A673 (cell line): ENCODE data around the gene CPM. TPM values are rescaled to one million over a fixed set of nuclear protein-coding genes. Genes with fewer than 3 reads are reported as not detected.

Source experiments
- BruUV-seq: library from RNA; stranded (reverse); fragments of 400-500 nt; replicated peaks from 2 replicates; lab custom pipeline; 2021; lab: Mats Ljungman, UMichigan
- CTCF ChIA-PET: fragments of 300-600 bp; sonication (Branson Sonifier 250); formaldehyde crosslinking; loops from one replicate; lab custom pipeline; 2022; ENCODE audit warnings: antibody characterized with exemption; lab: Charles Lee
- POLR2A ChIA-PET: fragments of 300-600 bp; sonication (Branson Sonifier 250); formaldehyde crosslinking; loops from one replicate; lab custom pipeline; 2022; ENCODE audit warnings: antibody characterized with exemption; ENCODE audit not compliant: low non-redundant PET; lab: Charles Lee
- DNase-seq: peaks from one replicate; pipeline ENCODE4 v3.0.0-alpha.2; 2015; ENCODE audit warnings: low spot score
- H3K27ac ChIP-seq: fragments of 200-600 bp; sonication (generic); 2 replicates; pipeline ENCODE4 v1.5.1; 2016; ENCODE audit warnings: mixed run types, low read depth, mild to moderate bottlenecking, mixed read lengths, antibody characterized with exemption, low read length; ENCODE audit not compliant: poor library complexity, severe bottlenecking
- H3K27me3 ChIP-seq: fragments of 200-600 bp; sonication (generic); replicated peaks from 2 replicates; pipeline ENCODE4 v1.6.1; 2017; ENCODE audit warnings: mixed run types, low read depth, mild to moderate bottlenecking, mixed read lengths, antibody characterized with exemption, low read length; ENCODE audit not compliant: insufficient read depth, poor library complexity
- H3K36me3 ChIP-seq: fragments of 200-600 bp; sonication (generic); 2 replicates; pipeline ENCODE4 v1.6.1; 2016; ENCODE audit warnings: mixed run types, mild to moderate bottlenecking, mixed read lengths, antibody characterized with exemption, low read length; ENCODE audit not compliant: insufficient read depth, poor library complexity, severe bottlenecking
- H3K4me1 ChIP-seq: fragments of 200-600 bp; sonication (generic); 2 replicates; pipeline ENCODE4 v1.6.1; 2017; ENCODE audit warnings: mixed run types, mild to moderate bottlenecking, mixed read lengths, antibody characterized with exemption, low read length; ENCODE audit not compliant: insufficient read depth, poor library complexity, severe bottlenecking
- H3K4me3 ChIP-seq: fragments of 200-600 bp; sonication (generic); 2 replicates; pipeline ENCODE4 v1.5.1; 2016; ENCODE audit warnings: low read depth, mixed run types, mild to moderate bottlenecking, mixed read lengths, low read length; ENCODE audit not compliant: poor library complexity, severe bottlenecking
- H3K9me3 ChIP-seq: fragments of 200-600 bp; sonication (generic); 2 replicates; pipeline ENCODE4 v1.6.1; 2016; ENCODE audit warnings: mixed run types, low read depth, mild to moderate bottlenecking, mixed read lengths, antibody characterized with exemption, low read length; ENCODE audit not compliant: poor library complexity, severe bottlenecking
- EZH2 ChIP-seq: fragments of 200-600 bp; sonication (generic); IDR thresholded peaks from 2 replicates; pipeline ENCODE4 v1.6.1; 2017; ENCODE audit warnings: borderline replicate concordance, low read depth, mild to moderate bottlenecking, mixed read lengths, antibody characterized with exemption, low read length; ENCODE audit not compliant: poor library complexity, severe bottlenecking
- intact Hi-C: fragments of 100-400 bp; cut with micrococcal nuclease; formaldehyde crosslinking; loops from one replicate; pipeline ENCODE4 v1.10.0; 2022; ENCODE audit not compliant: unreplicated experiment
- total RNA-seq: library from RNA; stranded (reverse); gene quantifications from 2 replicates; pipeline ENCODE4 v1.2.3, GENCODE V29; 2021
- TF ChIP-seq, protein P1 (sequence below): fragments of 300-800, 200-600 bp; sonication (generic); conservative IDR thresholded peaks from 2 replicates; pipeline ENCODE4 v1.5.1; 2017; ENCODE audit warnings: low read depth, mild to moderate bottlenecking, antibody characterized with exemption, low read length, moderate library complexity, mixed read lengths

The CPM gene
- total RNA-seq, 1 experiment from 2014 or later = 0.84 TPM

DNA sequence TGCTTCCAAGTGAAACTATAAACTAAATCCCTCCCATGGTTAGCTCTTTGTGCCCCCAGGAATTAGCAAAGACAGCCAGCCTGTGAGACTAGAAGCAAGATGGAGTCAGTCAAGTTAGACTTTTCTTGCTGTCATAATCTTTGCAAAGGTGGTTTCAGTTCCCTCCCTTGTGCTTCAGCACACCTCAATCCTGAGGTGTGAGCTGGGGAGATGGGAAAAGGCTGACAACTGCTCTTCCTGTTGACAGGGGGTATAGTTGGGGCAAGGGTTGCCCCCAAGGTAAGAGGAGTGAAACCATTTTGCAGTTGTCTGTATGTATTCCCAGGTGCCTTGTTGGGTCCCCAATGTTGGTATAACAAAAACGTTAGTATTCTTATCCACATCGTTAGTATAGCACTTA is 12.3 kb upstream of the CPM start:
- Histone ChIP-seq H3K4me1 (no peaks in the 10 kb centered on the region), H3K9me3 (no peaks in the 10 kb centered on the region), H3K27ac (no peak overlapping the region), H3K36me3 (no peaks in the 10 kb centered on the region), H3K4me3 (no peak overlapping the region), H3K27me3 (no peaks in the 10 kb centered on the region)
- BruUV-seq = no TSS peak
- ChIA-PET CTCF (no interaction called here), POLR2A (no interaction called here)
- no peak for DNase-seq
- TF ChIP-seq EZH2 = no peak
- TF ChIP-seq, protein P1, sequence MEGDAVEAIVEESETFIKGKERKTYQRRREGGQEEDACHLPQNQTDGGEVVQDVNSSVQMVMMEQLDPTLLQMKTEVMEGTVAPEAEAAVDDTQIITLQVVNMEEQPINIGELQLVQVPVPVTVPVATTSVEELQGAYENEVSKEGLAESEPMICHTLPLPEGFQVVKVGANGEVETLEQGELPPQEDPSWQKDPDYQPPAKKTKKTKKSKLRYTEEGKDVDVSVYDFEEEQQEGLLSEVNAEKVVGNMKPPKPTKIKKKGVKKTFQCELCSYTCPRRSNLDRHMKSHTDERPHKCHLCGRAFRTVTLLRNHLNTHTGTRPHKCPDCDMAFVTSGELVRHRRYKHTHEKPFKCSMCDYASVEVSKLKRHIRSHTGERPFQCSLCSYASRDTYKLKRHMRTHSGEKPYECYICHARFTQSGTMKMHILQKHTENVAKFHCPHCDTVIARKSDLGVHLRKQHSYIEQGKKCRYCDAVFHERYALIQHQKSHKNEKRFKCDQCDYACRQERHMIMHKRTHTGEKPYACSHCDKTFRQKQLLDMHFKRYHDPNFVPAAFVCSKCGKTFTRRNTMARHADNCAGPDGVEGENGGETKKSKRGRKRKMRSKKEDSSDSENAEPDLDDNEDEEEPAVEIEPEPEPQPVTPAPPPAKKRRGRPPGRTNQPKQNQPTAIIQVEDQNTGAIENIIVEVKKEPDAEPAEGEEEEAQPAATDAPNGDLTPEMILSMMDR = no peak
- intact Hi-C loops = no loop called here

DNA sequence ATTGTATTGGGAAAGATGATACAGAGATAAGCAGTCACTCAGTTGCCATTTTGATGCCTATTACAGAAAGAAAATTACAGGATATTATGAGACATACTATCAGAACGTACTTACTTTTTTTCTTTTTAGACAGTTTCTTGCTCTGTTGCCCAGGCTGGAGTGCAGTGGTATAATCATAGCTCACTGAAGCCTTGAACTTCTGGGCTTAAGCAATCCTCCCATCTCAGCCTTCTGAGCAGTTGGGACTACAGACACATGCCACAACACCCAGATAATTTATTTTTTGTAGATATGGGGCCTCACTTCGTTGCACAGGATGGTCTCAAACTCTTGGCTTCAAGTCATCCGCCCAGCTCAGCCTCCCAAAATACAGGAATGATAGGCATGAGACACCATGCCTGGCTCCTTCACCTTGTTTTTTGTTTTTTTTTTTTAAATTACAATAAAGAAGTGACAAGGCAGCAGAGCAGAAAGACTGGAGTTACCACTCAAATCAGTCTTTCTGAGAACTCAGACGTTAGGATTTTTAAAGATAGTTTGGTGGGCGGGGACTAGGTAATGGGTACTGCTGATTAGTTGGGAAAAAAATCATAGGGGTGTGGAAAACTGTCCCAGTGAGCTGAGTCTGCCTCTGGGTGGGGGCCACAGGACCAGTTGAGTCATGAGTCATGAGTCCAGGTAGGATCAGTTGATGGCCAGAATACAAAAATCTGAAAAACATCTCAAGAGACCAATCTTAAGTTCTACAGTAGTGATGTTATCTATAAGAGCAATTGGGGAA is 11.5 kb upstream of the CPM start:
- no peaks in the 10 kb centered on the region for H3K4me1 ChIP-seq
- POLR2A ChIA-PET = no interaction called here
- DNase-seq = no peak
- intact Hi-C loops = no loop called here
- no peak overlapping the region for H3K27ac ChIP-seq
- no TSS peak for BruUV-seq
- no peaks in the 10 kb centered on the region for H3K27me3 ChIP-seq
- H3K36me3 ChIP-seq = no peaks in the 10 kb centered on the region
- H3K9me3 ChIP-seq = no peaks in the 10 kb centered on the region
- no peak overlapping the region for H3K4me3 ChIP-seq
- CTCF ChIA-PET = interaction anchor here (0.6 kb wide), 1 partner anchor 469 kb away, joined by 4 read pairs; no protein-coding TSS in a partner anchor
- TF ChIP-seq, protein P1 = no peak
- TF ChIP-seq EZH2 = no peak

DNA sequence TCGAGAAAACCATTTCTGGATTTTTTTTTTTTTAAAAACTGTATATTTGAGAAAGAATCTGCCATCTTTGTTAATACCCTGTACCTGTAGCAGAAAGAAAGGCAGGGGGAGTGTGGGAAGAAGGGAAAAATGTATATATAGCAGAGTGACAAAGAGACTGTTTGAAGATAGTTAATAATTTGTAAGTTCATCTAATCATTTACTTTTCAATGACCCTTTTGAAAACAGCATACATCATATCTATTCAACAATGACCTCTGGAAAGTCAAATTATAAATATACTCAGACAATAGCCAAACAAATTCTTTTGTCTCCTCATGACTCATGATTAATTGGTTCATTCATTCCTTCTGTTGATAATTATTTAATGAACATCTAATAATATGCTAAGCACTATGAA is 10.9 kb upstream of the CPM start:
- H3K4me1 ChIP-seq = no peaks in the 10 kb centered on the region
- H3K4me3 ChIP-seq = no peak overlapping the region
- no peak for DNase-seq
- BruUV-seq = no TSS peak
- CTCF ChIA-PET = no interaction called here
- H3K27ac ChIP-seq = no peak overlapping the region
- no peaks in the 10 kb centered on the region for H3K36me3 ChIP-seq
- H3K9me3 ChIP-seq = no peaks in the 10 kb centered on the region
- TF ChIP-seq, protein P1 = no peak
- TF ChIP-seq EZH2 = no peak
- H3K27me3 ChIP-seq = no peaks in the 10 kb centered on the region
- POLR2A ChIA-PET = no interaction called here
- intact Hi-C loops = no loop called here
